GM12878 (cell line): ENCODE data around the gene LRRC53. TPM values are rescaled to one million over a fixed set of nuclear protein-coding genes. Genes with fewer than 3 reads are reported as not detected.

Experiments used
- ATAC-seq: fragments of 200-7000 bp; cut with Tn5 transposase; 3 replicates; pipeline ENCODE4 v1.9.1; 2020; ENCODE audit warnings: mild to moderate bottlenecking, moderate library complexity
- BruUV-seq: library from RNA; stranded (reverse); fragments of 400-500 nt; replicated peaks from 2 replicates; lab custom pipeline; 2021; lab: Mats Ljungman, UMichigan
- CTCF ChIA-PET: fragments of 300-600 bp; sonication (Branson Sonifier 250); formaldehyde crosslinking; extraction: SDS; loops from one replicate; lab custom pipeline; 2021; ENCODE audit warnings: inconsistent platforms; lab: Yijun Ruan, JAX
- POLR2A ChIA-PET: fragments of 350-600 bp; formaldehyde crosslinking; extraction: SDS; loops from one replicate; lab custom pipeline; 2021; ENCODE audit warnings: inconsistent platforms; lab: Charles Lee
- RAD21 ChIA-PET: fragments of 300-600 bp; sonication (Branson Sonifier 250); formaldehyde crosslinking; loops from one replicate; lab custom pipeline; 2023; ENCODE audit warnings: antibody characterized with exemption; ENCODE audit not compliant: unreplicated experiment; lab: Charles Lee
- SMC1A ChIA-PET: fragments of 300-600 bp; sonication (Branson Sonifier 250); formaldehyde crosslinking; loops from one replicate; lab custom pipeline; 2023; ENCODE audit not compliant: unreplicated experiment, uncharacterized antibody; lab: Charles Lee
- DNase-seq: peaks from one replicate; pipeline ENCODE4 v3.0.0-alpha.2; 2011; ENCODE audit warnings: low read depth, low spot score
- FAIRE-seq: peaks from 3 replicates; lab custom pipeline; 2011; peaks lifted over from hg19 to GRCh38; lab: Jason Lieb, UNC
- H2AFZ ChIP-seq: 2 replicates; pipeline ENCODE4 v1.6.0; 2011; ENCODE audit warnings: low read depth, low read length, control low read depth; ENCODE audit not compliant: control insufficient read depth
- H3K27ac ChIP-seq: 2 replicates; pipeline ENCODE4 v1.5.1; 2011; ENCODE audit warnings: control low read depth; ENCODE audit not compliant: control insufficient read depth, insufficient read depth
- H3K27me3 ChIP-seq, 2 experiments: replicated peaks in 1 of 2; 2 replicates each; pipeline versions ENCODE4 v1.6.0 to v1.6.1; 2011; ENCODE audit warnings: low read length in 1 of 2; ENCODE audit not compliant: control insufficient read depth in 2 of 2, insufficient read depth in 2 of 2
- H3K36me3 ChIP-seq, 2 experiments: 2 replicates each; pipeline ENCODE4 v1.5.1; 2011; ENCODE audit warnings: low read length in 1 of 2; ENCODE audit not compliant: control insufficient read depth in 2 of 2, insufficient read depth in 2 of 2
- H3K4me1 ChIP-seq: 2 replicates; pipeline ENCODE4 v1.6.1; 2011; ENCODE audit warnings: mild to moderate bottlenecking, low read length, moderate library complexity, mixed read lengths; ENCODE audit not compliant: control insufficient read depth, insufficient read depth
- H3K4me2 ChIP-seq: 2 replicates; pipeline ENCODE4 v1.6.0; 2011; ENCODE audit warnings: control low read depth; ENCODE audit not compliant: control insufficient read depth, insufficient read depth
- H3K4me3 ChIP-seq: fragments of 200-600 bp; sonication (generic); 2 replicates; pipeline ENCODE4 v1.5.1; 2016
- H3K79me2 ChIP-seq: 2 replicates; pipeline ENCODE4 v1.6.0; 2011; ENCODE audit warnings: low read length; ENCODE audit not compliant: control insufficient read depth, insufficient read depth
- H3K9ac ChIP-seq: 2 replicates; pipeline ENCODE4 v1.8.0; 2011; ENCODE audit warnings: low read length, control low read depth, mixed read lengths; ENCODE audit not compliant: control insufficient read depth, insufficient read depth
- H3K9me3 ChIP-seq: replicated peaks from 3 replicates; pipeline ENCODE4 v1.5.1; 2011; ENCODE audit warnings: mild to moderate bottlenecking, low read length; ENCODE audit not compliant: control insufficient read depth, insufficient read depth
- H4K20me1 ChIP-seq: 2 replicates; pipeline ENCODE4 v1.6.0; 2011; ENCODE audit not compliant: control insufficient read depth, insufficient read depth
- CBFB ChIP-seq: IDR thresholded peaks from 2 replicates; pipeline ENCODE4 v1.6.1; 2016; ENCODE audit warnings: antibody characterized with exemption, low read depth
- ESRRA ChIP-seq: IDR thresholded peaks from 2 replicates; pipeline ENCODE4 v1.6.1; 2012; ENCODE audit warnings: mild to moderate bottlenecking, low read length, improper control_type of control experiment
- KAT2A ChIP-seq: conservative IDR thresholded peaks from 2 replicates; pipeline ENCODE4 v1.6.1; 2011; ENCODE audit warnings: low read depth, low read length; ENCODE audit not compliant: control insufficient read depth
- WGBS: methylation state at CpG from one replicate; pipeline ENCODE4 v1.1.6; 2016; ENCODE audit warnings: low lambda C conversion rate; ENCODE audit not compliant: insufficient replicate concordance, insufficient coverage; ENCODE audit errors: missing lambda C conversion rate; 5-methylcytosine and 5-hydroxymethylcytosine counted together
- in situ Hi-C: fragments of 300-500 bp; cut with MboI; formaldehyde crosslinking; loops from 9 replicates; pipeline ENCODE4 v1.14.3; 2018; ENCODE audit warnings: mixed read lengths
- intact Hi-C: fragments of 100-400 bp; cut with micrococcal nuclease; formaldehyde crosslinking; loops from one replicate; pipeline ENCODE4 v1.14.2; 2022; ENCODE audit not compliant: unreplicated experiment
- polyA plus RNA-seq, 11 experiments: library from polyadenylated mRNA; depleted of rRNA in 4 of 11; unstranded in 6 of 11; stranded (reverse) in 5 of 11; fragments of >200 nt; fragmentation: Nextera tagmentation in 4 of 11; fragmentation: Illumina TruSeq in 1 of 11; extraction: Ambion mirVana in 4 of 11; extraction: Trizol in 1 of 11; gene quantifications; 1 replicate in 1 of 11; 2 replicates in 10 of 11; pipeline versions ENCODE4 v1.2.1 to v1.2.3, GENCODE V29; 2011 to 2016; ENCODE audit warnings: inconsistent platforms in 2 of 11, missing spikeins in 2 of 11, low read depth in 1 of 11
- total RNA-seq, 4 experiments: library from RNA; depleted of rRNA in 3 of 4; stranded (reverse); fragments of >200 nt in 3 of 4; fragmentation: Illumina TruSeq in 1 of 4; extraction: Trizol in 1 of 4; gene quantifications; 2 replicates each; pipeline versions ENCODE4 v1.2.1 to v1.2.3, GENCODE V29; 2013 to 2021
- TF ChIP-seq, protein P1 (sequence below): fragments of 450-650 bp; conservative IDR thresholded peaks from 2 replicates; pipeline ENCODE4 v1.6.1; 2017; ENCODE audit warnings: mild to moderate bottlenecking, moderate library complexity
- TF ChIP-seq, protein P2 (sequence below): IDR thresholded peaks from 2 replicates; pipeline ENCODE4 v1.6.1; 2011; ENCODE audit warnings: borderline replicate concordance, low read depth, mild to moderate bottlenecking, moderate library complexity, mixed read lengths, low read length; ENCODE audit not compliant: insufficient read depth; ENCODE audit errors: extremely low read length
- TF ChIP-seq, protein P3 (sequence below): IDR thresholded peaks from 2 replicates; pipeline ENCODE4 v1.6.1; 2011; ENCODE audit warnings: low read depth, low read length, improper control_type of control experiment, borderline replicate concordance

The LRRC53 gene
- total and polyA plus RNA-seq, 10 of the 15 experiments (the other 5 are each of a cell fraction or from before 2014, with no cell fraction given) = not detected

DNA sequence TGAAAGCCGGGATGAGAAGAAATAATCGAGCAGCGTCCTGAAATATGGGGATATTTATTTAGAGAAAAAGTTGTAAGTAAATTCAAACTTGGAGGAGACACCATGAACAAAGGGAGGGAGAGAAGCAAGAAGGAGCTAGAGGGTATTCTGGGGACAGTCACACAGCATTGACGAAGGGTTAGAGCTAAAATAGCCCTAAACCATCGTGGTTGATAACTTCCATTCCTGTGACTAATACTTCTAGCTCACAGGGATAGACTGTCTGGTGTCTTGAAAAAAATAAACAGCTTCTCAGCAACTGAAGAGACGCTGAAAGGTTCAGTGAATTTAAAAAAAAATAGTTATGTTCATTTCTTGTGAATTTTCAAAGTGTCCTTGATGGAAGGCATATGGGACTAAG is 86.7 kb downstream of the LRRC53 start:
- H3K4me1 ChIP-seq = no peaks in the 10 kb centered on the region
- no peak overlapping the region for H3K4me3 ChIP-seq
- no peaks in the 10 kb centered on the region for H3K9me3 ChIP-seq
- no TSS peak for BruUV-seq
- in situ Hi-C loops = no loop called here
- H3K36me3 ChIP-seq = no peaks in the 10 kb centered on the region
- no peak overlapping the region for H3K27ac ChIP-seq
- no peak overlapping the region for H2AFZ ChIP-seq
- ChIA-PET POLR2A (interaction anchor here (0.6 kb wide), 1 partner anchor 64 kb away, joined by 6 read pairs; no protein-coding TSS in a partner anchor), SMC1A (interaction anchor here (0.8 to 1.8 kb wide), 7 partner anchors 16 to 264 kb away, joined by 3 to 7 read pairs (median 3); no protein-coding TSS in a partner anchor), RAD21 (interaction anchor here (0.8 kb wide), 1 partner anchor 29 kb away, joined by 4 read pairs; no protein-coding TSS in a partner anchor), CTCF (no interaction called here)
- WGBS = 11% methylated on average over 6 of the region's 6 CpGs
- intact Hi-C loops = no loop called here
- FAIRE-seq (no peak), ATAC-seq (no peak), DNase-seq (no peak)
- no peaks in the 10 kb centered on the region for H3K27me3 ChIP-seq
- TF ChIP-seq CBFB (no peak), KAT2A (no peak), ESRRA (no peak)
- TF ChIP-seq, protein P1, sequence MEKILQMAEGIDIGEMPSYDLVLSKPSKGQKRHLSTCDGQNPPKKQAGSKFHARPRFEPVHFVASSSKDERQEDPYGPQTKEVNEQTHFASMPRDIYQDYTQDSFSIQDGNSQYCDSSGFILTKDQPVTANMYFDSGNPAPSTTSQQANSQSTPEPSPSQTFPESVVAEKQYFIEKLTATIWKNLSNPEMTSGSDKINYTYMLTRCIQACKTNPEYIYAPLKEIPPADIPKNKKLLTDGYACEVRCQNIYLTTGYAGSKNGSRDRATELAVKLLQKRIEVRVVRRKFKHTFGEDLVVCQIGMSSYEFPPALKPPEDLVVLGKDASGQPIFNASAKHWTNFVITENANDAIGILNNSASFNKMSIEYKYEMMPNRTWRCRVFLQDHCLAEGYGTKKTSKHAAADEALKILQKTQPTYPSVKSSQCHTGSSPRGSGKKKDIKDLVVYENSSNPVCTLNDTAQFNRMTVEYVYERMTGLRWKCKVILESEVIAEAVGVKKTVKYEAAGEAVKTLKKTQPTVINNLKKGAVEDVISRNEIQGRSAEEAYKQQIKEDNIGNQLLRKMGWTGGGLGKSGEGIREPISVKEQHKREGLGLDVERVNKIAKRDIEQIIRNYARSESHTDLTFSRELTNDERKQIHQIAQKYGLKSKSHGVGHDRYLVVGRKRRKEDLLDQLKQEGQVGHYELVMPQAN = no peak
- TF ChIP-seq, protein P2, sequence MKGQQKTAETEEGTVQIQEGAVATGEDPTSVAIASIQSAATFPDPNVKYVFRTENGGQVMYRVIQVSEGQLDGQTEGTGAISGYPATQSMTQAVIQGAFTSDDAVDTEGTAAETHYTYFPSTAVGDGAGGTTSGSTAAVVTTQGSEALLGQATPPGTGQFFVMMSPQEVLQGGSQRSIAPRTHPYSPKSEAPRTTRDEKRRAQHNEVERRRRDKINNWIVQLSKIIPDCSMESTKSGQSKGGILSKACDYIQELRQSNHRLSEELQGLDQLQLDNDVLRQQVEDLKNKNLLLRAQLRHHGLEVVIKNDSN = no peak
- TF ChIP-seq, protein P3, sequence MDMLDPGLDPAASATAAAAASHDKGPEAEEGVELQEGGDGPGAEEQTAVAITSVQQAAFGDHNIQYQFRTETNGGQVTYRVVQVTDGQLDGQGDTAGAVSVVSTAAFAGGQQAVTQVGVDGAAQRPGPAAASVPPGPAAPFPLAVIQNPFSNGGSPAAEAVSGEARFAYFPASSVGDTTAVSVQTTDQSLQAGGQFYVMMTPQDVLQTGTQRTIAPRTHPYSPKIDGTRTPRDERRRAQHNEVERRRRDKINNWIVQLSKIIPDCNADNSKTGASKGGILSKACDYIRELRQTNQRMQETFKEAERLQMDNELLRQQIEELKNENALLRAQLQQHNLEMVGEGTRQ = no peak
- no peaks in the 10 kb centered on the region for H3K79me2 ChIP-seq
- H3K9ac ChIP-seq = no peak overlapping the region
- H3K4me2 ChIP-seq = no peak overlapping the region
- no peaks in the 10 kb centered on the region for H4K20me1 ChIP-seq
